ENCODE results near the gene ADAMTS14. TPM values are rescaled to one million over a fixed set of nuclear protein-coding genes. Genes with fewer than 3 reads are reported as not detected.

ADAMTS14 gene
- total RNA-seq, 1 experiment from 2014 or later: 1.6 TPM

GRCh38 chr10:70738761-70739121 is 66.4 kb downstream of the ADAMTS14 start:
- no peak overlapping the region for H3K4me3 Mint-ChIP-seq
- no peak overlapping the region for H4K8ac ChIP-seq (replicated peaks; ENCODE audit: insufficient read length, low read depth, low read length)
- H4K5ac ChIP-seq (ENCODE audit: insufficient read length, low read depth, low read length): no peak overlapping the region
- H3K18ac ChIP-seq (ENCODE audit: insufficient read length, low read depth, low read length): no peak overlapping the region
- H2BK5ac ChIP-seq (ENCODE audit: insufficient read length, low read length): no peak overlapping the region
- no peak overlapping the region for H3K23ac ChIP-seq (ENCODE audit: insufficient read length, low read depth, low read length)
- no peaks in the 10 kb centered on the region for H4K20me1 ChIP-seq (ENCODE audit: control insufficient read depth, insufficient read depth, insufficient read length)
- H2BK20ac ChIP-seq (ENCODE audit: low read depth, low read length, poor library complexity, severe bottlenecking): no peak overlapping the region
- H2AFZ ChIP-seq (ENCODE audit: low read length): no peak overlapping the region
- no peak overlapping the region for H3T11ph ChIP-seq (ENCODE audit: low read length)
- no peak for TF ChIP-seq CTCF (conservative IDR thresholded peaks at IDR 0.05)
- H2BK12ac ChIP-seq (ENCODE audit: insufficient read length, low read depth, low read length): no peak overlapping the region
- no peak overlapping the region for H4K91ac ChIP-seq (ENCODE audit: insufficient read length, low read depth, low read length)
- DNase-seq: no peak
- no CpG with 5 or more reads among the region's 12 CpGs for WGBS (ENCODE audit: extremely low coverage, insufficient read length, low lambda C conversion rate)
- H3K4me1 Mint-ChIP-seq: peaks cover 7 to 12% of the 10 kb centered on the region in 2 experiments; a peak in 2 of 4 replicates
- H2BK15ac ChIP-seq (ENCODE audit: low read depth, low read length): no peak overlapping the region
- H3K9me3 Mint-ChIP-seq: no peaks in the 10 kb centered on the region
- H3K27ac ChIP-seq (ENCODE audit: insufficient read length, low read depth, low read length): no peak overlapping the region
- H2BK120ac ChIP-seq (ENCODE audit: low read depth, low read length, poor library complexity, severe bottlenecking): no peak overlapping the region
- no peaks in the 10 kb centered on the region for H3K79me2 ChIP-seq (ENCODE audit: insufficient read depth, low read length)
- no peak overlapping the region for H3K14ac ChIP-seq (ENCODE audit: insufficient read depth, low read length)
- no peaks in the 10 kb centered on the region for H3K23me2 ChIP-seq (ENCODE audit: insufficient read length, low read depth, low read length, poor library complexity, severe bottlenecking)
- no peak overlapping the region for H3K4ac ChIP-seq (ENCODE audit: low read depth, low read length)
- H3K79me1 ChIP-seq (ENCODE audit: insufficient read depth, low read depth, low read length, poor library complexity, severe bottlenecking): no peaks in the 10 kb centered on the region
- no peak overlapping the region for H3K9ac ChIP-seq (ENCODE audit: extremely low read depth, insufficient read length, low read length)
- H3K4me2 ChIP-seq (ENCODE audit: insufficient read depth, insufficient read length, low read length): no peak overlapping the region
- no peak overlapping the region for H3K56ac ChIP-seq (ENCODE audit: insufficient read length, low read depth, low read length)
- H3K27me3 Mint-ChIP-seq (ENCODE audit: low read depth): no peaks in the 10 kb centered on the region; the same call in none of the 2 replicates
- no peaks in the 10 kb centered on the region; a peak in 1 of 7 replicates for H3K36me3 Mint-ChIP-seq (ENCODE audit: insufficient read depth in 1 of 3, low read depth in 3 of 3)
- H3K9me3 ChIP-seq (ENCODE audit: control insufficient read depth, low read depth, low read length): no peaks in the 10 kb centered on the region
- H2AK5ac ChIP-seq (ENCODE audit: insufficient read length, low read length): no peak overlapping the region
- H3K4me1 ChIP-seq (ENCODE audit: insufficient read depth, low read length): no peaks in the 10 kb centered on the region
- H3K27me3 ChIP-seq (ENCODE audit: insufficient read depth, low read length): no peaks in the 10 kb centered on the region
- no peak overlapping the region for H3K27ac Mint-ChIP-seq
